H1 (cell line): ENCODE measurements around the gene PFKFB1. TPM values are rescaled to one million over a fixed set of nuclear protein-coding genes. Genes with fewer than 3 reads are reported as not detected.

Experiments used
- CTCF ChIA-PET: fragments of 300-600 bp; sonication (Branson Sonifier 250); formaldehyde crosslinking; loops from one replicate; lab custom pipeline; 2021; ENCODE audit not compliant: partially characterized antibody; lab: Charles Lee
- POLR2A ChIA-PET: fragments of 300-600 bp; sonication (Branson Sonifier 250); formaldehyde crosslinking; loops from one replicate; lab custom pipeline; 2021; ENCODE audit warnings: inconsistent platforms; ENCODE audit not compliant: partially characterized antibody; lab: Charles Lee
- DNase-seq, 2 experiments: peaks; one replicate each; pipeline versions ENCODE4 v3.0.0 to v3.0.0-alpha.2; 2010 to 2022; ENCODE audit warnings: low spot score in 2 of 2, low read depth in 1 of 2, mixed read lengths in 1 of 2
- FAIRE-seq: peaks from 2 replicates; lab custom pipeline; 2011; peaks lifted over from hg19 to GRCh38; lab: Jason Lieb, UNC
- H2AFZ ChIP-seq: 2 replicates; pipeline ENCODE4 v1.8.1; 2012; ENCODE audit warnings: low read length, inconsistent platforms
- H2AK5ac ChIP-seq: 2 replicates; pipeline ENCODE4 v1.6.1; 2013; ENCODE audit warnings: low read depth, low read length
- H2BK120ac ChIP-seq: replicated peaks from 2 replicates; pipeline ENCODE3; 2013; ENCODE audit warnings: low read depth, low read length, inconsistent platforms
- H2BK12ac ChIP-seq: 2 replicates; pipeline ENCODE4 v1.6.1; 2013; ENCODE audit warnings: low read depth, low read length
- H2BK15ac ChIP-seq: 2 replicates; pipeline ENCODE4 v1.6.1; 2013; ENCODE audit warnings: low read length
- H2BK20ac ChIP-seq: 2 replicates; pipeline ENCODE4 v1.6.1; 2013; ENCODE audit warnings: low read length
- H2BK5ac ChIP-seq: 2 replicates; pipeline ENCODE4 v1.6.1; 2013; ENCODE audit warnings: low read depth, low read length
- H3K14ac ChIP-seq: 2 replicates; pipeline ENCODE4 v1.6.1; 2013; ENCODE audit warnings: inconsistent platforms; ENCODE audit not compliant: insufficient read length
- H3K18ac ChIP-seq: 2 replicates; pipeline ENCODE4 v1.6.1; 2013; ENCODE audit warnings: low read length; ENCODE audit errors: extremely low read depth
- H3K23ac ChIP-seq: 2 replicates; pipeline ENCODE4 v1.6.1; 2013; ENCODE audit warnings: inconsistent platforms; ENCODE audit not compliant: insufficient read length
- H3K23me2 ChIP-seq: 2 replicates; pipeline ENCODE4 v1.6.1; 2013; ENCODE audit warnings: low read depth, low read length
- H3K27ac ChIP-seq: 2 replicates; pipeline ENCODE4 v1.6.1; 2011; ENCODE audit warnings: low read depth, low read length, inconsistent platforms
- H3K27me3 ChIP-seq, 4 experiments: replicated peaks in 1 of 4; 1 replicate in 1 of 4; 2 replicates in 3 of 4; pipeline versions ENCODE4 v1.6.1 to v1.8.1; 2011 to 2013; ENCODE audit warnings: low read length in 3 of 4, mild to moderate bottlenecking in 3 of 4, inconsistent platforms in 2 of 4, mixed read lengths in 2 of 4, moderate library complexity in 1 of 4; ENCODE audit not compliant: control insufficient read depth in 3 of 4, insufficient read depth in 3 of 4; ENCODE audit errors: extremely low read depth in 1 of 4
- H3K36me3 ChIP-seq, 4 experiments: 2 replicates each; pipeline versions ENCODE4 v1.6.1 to v1.8.1; 2011 to 2013; ENCODE audit warnings: mild to moderate bottlenecking in 4 of 4, low read length in 3 of 4, moderate library complexity in 2 of 4, control low read depth in 1 of 4, inconsistent platforms in 1 of 4; ENCODE audit not compliant: insufficient read depth in 4 of 4, control insufficient read depth in 2 of 4
- H3K4ac ChIP-seq: replicated peaks from 2 replicates; pipeline ENCODE3; 2013; ENCODE audit warnings: low read length, low read depth, mixed read lengths, inconsistent platforms; ENCODE audit not compliant: insufficient read length
- H3K4me1 ChIP-seq, 4 experiments: replicated peaks in 1 of 4; 1 replicate in 1 of 4; 2 replicates in 3 of 4; pipeline versions ENCODE4 v1.6.1 to v1.8.1; 2011 to 2013; ENCODE audit warnings: low read length in 3 of 4, inconsistent platforms in 2 of 4, mixed read lengths in 1 of 4; ENCODE audit not compliant: insufficient read depth in 4 of 4, control insufficient read depth in 3 of 4
- H3K4me2 ChIP-seq, 2 experiments: 2 replicates each; pipeline versions ENCODE4 v1.6.1 to v1.8.1; 2011 to 2013; ENCODE audit warnings: low read depth in 2 of 2, low read length in 2 of 2, control low read depth in 1 of 2, inconsistent platforms in 1 of 2, mild to moderate bottlenecking in 1 of 2; ENCODE audit not compliant: insufficient read depth in 1 of 2
- H3K4me3 ChIP-seq, 4 experiments: fragments of 200-600, 300-600 bp in 1 of 4; sonication (generic), shearing (Covaris generic), sonication (Bioruptor Twin) in 1 of 4; 2 replicates each; pipeline versions ENCODE4 v1.5.1 to v1.8.1; 2011 to 2016; ENCODE audit warnings: low read length in 4 of 4, low read depth in 3 of 4, control low read depth in 2 of 4, inconsistent platforms in 2 of 4, mild to moderate bottlenecking in 2 of 4, mixed read lengths in 1 of 4, moderate library complexity in 1 of 4; ENCODE audit not compliant: insufficient read depth in 2 of 4; ENCODE audit errors: extremely low read depth in 1 of 4
- H3K56ac ChIP-seq: replicated peaks from 2 replicates; pipeline ENCODE3; 2013; ENCODE audit warnings: low read depth, mild to moderate bottlenecking, mixed read lengths, low read length, inconsistent platforms; ENCODE audit not compliant: insufficient read length
- H3K79me1 ChIP-seq: 2 replicates; pipeline ENCODE4 v1.6.1; 2013; ENCODE audit warnings: low read depth, low read length, control low read depth
- H3K79me2 ChIP-seq, 2 experiments: 2 replicates each; pipeline versions ENCODE4 v1.6.1 to v1.8.1; 2012 to 2013; ENCODE audit warnings: low read length in 2 of 2, mild to moderate bottlenecking in 2 of 2, inconsistent platforms in 1 of 2; ENCODE audit not compliant: insufficient read depth in 2 of 2, control insufficient read depth in 1 of 2
- H3K9ac ChIP-seq, 4 experiments: replicated peaks in 1 of 4; 1 replicate in 1 of 4; 2 replicates in 3 of 4; pipeline versions ENCODE4 v1.6.1 to v1.8.1; 2011 to 2013; ENCODE audit warnings: low read depth in 3 of 4, low read length in 3 of 4, control low read depth in 2 of 4, mild to moderate bottlenecking in 2 of 4, moderate library complexity in 2 of 4, inconsistent platforms in 1 of 4; ENCODE audit errors: extremely low read depth in 1 of 4
- H3K9me3 ChIP-seq, 2 experiments: 2 replicates each; pipeline versions ENCODE4 v1.6.1 to v1.8.1; 2012 to 2013; ENCODE audit warnings: mild to moderate bottlenecking in 2 of 2, moderate library complexity in 2 of 2, control low read depth in 1 of 2, inconsistent platforms in 1 of 2, low read depth in 1 of 2, low read length in 1 of 2, mixed read lengths in 1 of 2; ENCODE audit not compliant: insufficient read depth in 2 of 2
- H4K20me1 ChIP-seq, 2 experiments: replicated peaks in 1 of 2; 2 replicates each; pipeline versions ENCODE3 to v1.8.1; 2011 to 2013; ENCODE audit warnings: inconsistent platforms in 2 of 2, low read length in 2 of 2, mild to moderate bottlenecking in 1 of 2; ENCODE audit not compliant: insufficient read depth in 2 of 2, control insufficient read depth in 1 of 2
- H4K5ac ChIP-seq: 2 replicates; pipeline ENCODE4 v1.6.1; 2013; ENCODE audit warnings: low read length, low read depth, mixed read lengths, inconsistent platforms; ENCODE audit not compliant: insufficient read length
- H4K8ac ChIP-seq: 2 replicates; pipeline ENCODE4 v1.8.0; 2013; ENCODE audit warnings: mild to moderate bottlenecking, moderate library complexity, low read length, inconsistent platforms; ENCODE audit not compliant: insufficient read depth; ENCODE audit errors: extremely low read depth
- H4K91ac ChIP-seq: replicated peaks from 2 replicates; pipeline ENCODE3; 2013; ENCODE audit warnings: low read length, mixed read lengths, inconsistent platforms; ENCODE audit not compliant: insufficient read length
- ASH2L ChIP-seq: fragments of 200-600, 300-600 bp; sonication (generic); IDR thresholded peaks from one replicate; pipeline ENCODE4 v1.7.1; 2017; ENCODE audit warnings: low read length
- BACH1 ChIP-seq: IDR thresholded peaks from 2 replicates; pipeline ENCODE4 v1.6.1; 2012; ENCODE audit warnings: low read length, improper control_type of control experiment
- CREB1 ChIP-seq: IDR thresholded peaks from 2 replicates; pipeline ENCODE4 v1.6.1; 2012; ENCODE audit warnings: inconsistent platforms
- EP300 ChIP-seq, 2 experiments: IDR thresholded peaks; 1 replicate in 1 of 2; 2 replicates in 1 of 2; pipeline ENCODE4 v1.6.1; 2011 to 2012; ENCODE audit warnings: low read depth in 2 of 2, low read length in 2 of 2, mild to moderate bottlenecking in 2 of 2, borderline replicate concordance in 1 of 2, inconsistent platforms in 1 of 2, moderate library complexity in 1 of 2
- KDM4A ChIP-seq: IDR thresholded peaks from one replicate; pipeline ENCODE4 v1.7.1; 2012; ENCODE audit warnings: low read depth, mild to moderate bottlenecking, moderate library complexity, low read length, inconsistent platforms; ENCODE audit not compliant: severe bottlenecking
- MAFK ChIP-seq: IDR thresholded peaks from 2 replicates; pipeline ENCODE4 v1.6.1; 2012; ENCODE audit warnings: low read depth, mild to moderate bottlenecking, improper control_type of control experiment, low read length
- NANOG ChIP-seq: IDR thresholded peaks from 2 replicates; pipeline ENCODE4 v1.6.1; 2011; ENCODE audit warnings: low read length, low read depth, mild to moderate bottlenecking, inconsistent platforms; ENCODE audit not compliant: insufficient read depth, poor library complexity, severe bottlenecking
- POLR2AphosphoS5 ChIP-seq: IDR thresholded peaks from 2 replicates; pipeline ENCODE4 v1.6.1; 2011; ENCODE audit warnings: low read depth, low read length
- SIN3A ChIP-seq, 2 experiments: IDR thresholded peaks in 1 of 2; conservative IDR thresholded peaks in 1 of 2; 2 replicates each; pipeline ENCODE4 v1.6.1; 2011 to 2012; ENCODE audit warnings: low read length in 2 of 2, improper control_type of control experiment in 1 of 2, low read depth in 1 of 2, mild to moderate bottlenecking in 1 of 2
- TCF12 ChIP-seq: IDR thresholded peaks from 2 replicates; pipeline ENCODE4 v1.6.1; 2011; ENCODE audit warnings: low read depth, mild to moderate bottlenecking, low read length
- TEAD4 ChIP-seq: IDR thresholded peaks from 2 replicates; pipeline ENCODE4 v1.6.1; 2012; ENCODE audit warnings: low read depth, low read length, inconsistent platforms, mixed read lengths
- polyA plus RNA-seq, 7 experiments: library from polyadenylated mRNA; depleted of rRNA in 3 of 7; stranded (reverse) in 5 of 7; unstranded in 2 of 7; fragments of >200 nt in 5 of 7; fragments of 200-250 nt in 2 of 7; gene quantifications; 1 replicate in 5 of 7; 2 replicates in 1 of 7; 4 replicates in 1 of 7; pipeline versions ENCODE4 v1.2.1 to v1.2.3, GENCODE V29; 2011 to 2013; ENCODE audit warnings: missing spikeins in 2 of 7, mixed read lengths in 2 of 7
- total RNA-seq: library from RNA; stranded (reverse); fragmentation: NEBNext Ultra II Directional; extraction: Animal tissue kit (Norgen Biotek cat#: 25700); gene quantifications from 2 replicates; pipeline ENCODE4 v1.2.1, GENCODE V29; 2021
- TF ChIP-seq, protein P1 (sequence below), 3 experiments: IDR thresholded peaks; 1 replicate in 2 of 3; 2 replicates in 1 of 3; pipeline versions ENCODE4 v1.5.1 to v1.6.1; 2011; ENCODE audit warnings: low read length in 3 of 3, mild to moderate bottlenecking in 3 of 3, inconsistent platforms in 2 of 3, low read depth in 1 of 3, moderate library complexity in 1 of 3; ENCODE audit not compliant: insufficient read depth in 1 of 3; ENCODE audit errors: control extremely low read depth in 1 of 3
- TF ChIP-seq, protein P2 (sequence below): IDR thresholded peaks from 2 replicates; pipeline ENCODE4 v1.6.1; 2012; ENCODE audit warnings: inconsistent platforms

The PFKFB1 gene
- total and polyA plus RNA-seq, 2 of the 8 experiments (the other 6 are each of a cell fraction or from before 2014, with no cell fraction given): 0.26 to 0.30 TPM

DNA sequence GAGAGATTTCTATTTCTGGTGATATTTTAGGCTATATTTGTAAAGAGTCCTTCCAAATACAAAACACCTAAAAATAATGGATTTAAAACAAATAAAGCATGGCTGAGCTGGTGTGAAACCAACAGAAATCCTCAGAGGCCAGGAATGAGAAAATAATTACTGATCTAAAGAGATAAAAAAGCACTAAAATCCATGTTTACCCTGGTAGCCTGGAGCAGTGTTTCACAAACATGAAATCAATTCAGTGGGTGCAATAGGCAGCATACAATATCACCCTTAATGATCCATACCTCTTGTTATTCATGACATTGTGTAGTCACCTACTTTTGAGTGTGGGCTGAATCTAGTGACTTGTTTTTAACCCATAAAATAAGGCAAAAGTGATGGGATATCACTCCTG lies 14.6 kb downstream of the PFKFB1 start:
- Histone ChIP-seq H3K4me1 (no peaks in the 10 kb centered on the region), H3K79me2 (no peaks in the 10 kb centered on the region), H2AFZ (no peak overlapping the region), H3K23ac (no peak overlapping the region), H2BK15ac (no peak overlapping the region), H3K4me2 (no peak overlapping the region), H3K23me2 (no peaks in the 10 kb centered on the region), H2BK20ac (no peak overlapping the region), H3K27me3 (no peaks in the 10 kb centered on the region), H4K5ac (no peak overlapping the region), H3K56ac (no peak overlapping the region), H3K18ac (no peak overlapping the region), H2AK5ac (no peak overlapping the region), H3K4ac (no peak overlapping the region), H4K8ac (no peak overlapping the region), H3K4me3 (no peak overlapping the region), H3K9ac (no peak overlapping the region), H3K36me3 (no peaks in the 10 kb centered on the region), H2BK5ac (no peak overlapping the region), H2BK120ac (no peak overlapping the region), H2BK12ac (no peak overlapping the region), H3K9me3 (no peaks in the 10 kb centered on the region; a peak in 1 of 4 replicates), H3K14ac (no peak overlapping the region), H3K27ac (no peak overlapping the region), H4K20me1 (no peaks in the 10 kb centered on the region), H4K91ac (no peak overlapping the region), H3K79me1 (no peaks in the 10 kb centered on the region)
- FAIRE-seq (no peak), DNase-seq (no peak)
- ChIA-PET CTCF (no interaction called here), POLR2A (no interaction called here)
- TF ChIP-seq TEAD4 (no peak), MAFK (no peak), BACH1 (no peak), ASH2L (no peak), EP300 (IDR thresholded peaks at IDR 0.05; ENCODE audit: borderline replicate concordance in 1 of 2, low read depth in 2 of 2, low read length in 2 of 2) (no peak), NANOG (no peak), TCF12 (no peak), SIN3A (conservative IDR thresholded peaks at IDR 0.05 in 1 of 2, IDR thresholded peaks at IDR 0.05 in 1 of 2; ENCODE audit: low read depth in 1 of 2, low read length in 2 of 2) (no peak), POLR2AphosphoS5 (no peak), CREB1 (no peak), KDM4A (no peak)
- TF ChIP-seq, protein P1, sequence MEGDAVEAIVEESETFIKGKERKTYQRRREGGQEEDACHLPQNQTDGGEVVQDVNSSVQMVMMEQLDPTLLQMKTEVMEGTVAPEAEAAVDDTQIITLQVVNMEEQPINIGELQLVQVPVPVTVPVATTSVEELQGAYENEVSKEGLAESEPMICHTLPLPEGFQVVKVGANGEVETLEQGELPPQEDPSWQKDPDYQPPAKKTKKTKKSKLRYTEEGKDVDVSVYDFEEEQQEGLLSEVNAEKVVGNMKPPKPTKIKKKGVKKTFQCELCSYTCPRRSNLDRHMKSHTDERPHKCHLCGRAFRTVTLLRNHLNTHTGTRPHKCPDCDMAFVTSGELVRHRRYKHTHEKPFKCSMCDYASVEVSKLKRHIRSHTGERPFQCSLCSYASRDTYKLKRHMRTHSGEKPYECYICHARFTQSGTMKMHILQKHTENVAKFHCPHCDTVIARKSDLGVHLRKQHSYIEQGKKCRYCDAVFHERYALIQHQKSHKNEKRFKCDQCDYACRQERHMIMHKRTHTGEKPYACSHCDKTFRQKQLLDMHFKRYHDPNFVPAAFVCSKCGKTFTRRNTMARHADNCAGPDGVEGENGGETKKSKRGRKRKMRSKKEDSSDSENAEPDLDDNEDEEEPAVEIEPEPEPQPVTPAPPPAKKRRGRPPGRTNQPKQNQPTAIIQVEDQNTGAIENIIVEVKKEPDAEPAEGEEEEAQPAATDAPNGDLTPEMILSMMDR (IDR thresholded peaks at IDR 0.05; ENCODE audit: control extremely low read depth in 1 of 3, insufficient read depth in 1 of 3, low read depth in 1 of 3, low read length in 3 of 3): no peak
- TF ChIP-seq, protein P2, sequence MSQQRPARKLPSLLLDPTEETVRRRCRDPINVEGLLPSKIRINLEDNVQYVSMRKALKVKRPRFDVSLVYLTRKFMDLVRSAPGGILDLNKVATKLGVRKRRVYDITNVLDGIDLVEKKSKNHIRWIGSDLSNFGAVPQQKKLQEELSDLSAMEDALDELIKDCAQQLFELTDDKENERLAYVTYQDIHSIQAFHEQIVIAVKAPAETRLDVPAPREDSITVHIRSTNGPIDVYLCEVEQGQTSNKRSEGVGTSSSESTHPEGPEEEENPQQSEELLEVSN: no peak
